H1 (cell line): ENCODE measurements around the gene ZNF134. TPM values are rescaled to one million over a fixed set of nuclear protein-coding genes. Genes with fewer than 3 reads are reported as not detected.

Source experiments
- CTCF ChIA-PET: fragments of 300-600 bp; sonication (Branson Sonifier 250); formaldehyde crosslinking; loops from one replicate; lab custom pipeline; 2021; ENCODE audit not compliant: partially characterized antibody; lab: Charles Lee
- POLR2A ChIA-PET: fragments of 300-600 bp; sonication (Branson Sonifier 250); formaldehyde crosslinking; loops from one replicate; lab custom pipeline; 2021; ENCODE audit warnings: inconsistent platforms; ENCODE audit not compliant: partially characterized antibody; lab: Charles Lee
- DNase-seq, 2 experiments: peaks; one replicate each; pipeline versions ENCODE4 v3.0.0 to v3.0.0-alpha.2; 2010 to 2022; ENCODE audit warnings: low spot score in 2 of 2, low read depth in 1 of 2, mixed read lengths in 1 of 2
- FAIRE-seq: peaks from 2 replicates; lab custom pipeline; 2011; peaks lifted over from hg19 to GRCh38; lab: Jason Lieb, UNC
- H2AFZ ChIP-seq: 2 replicates; pipeline ENCODE4 v1.8.1; 2012; ENCODE audit warnings: low read length, inconsistent platforms
- H2AK5ac ChIP-seq: 2 replicates; pipeline ENCODE4 v1.6.1; 2013; ENCODE audit warnings: low read depth, low read length
- H2BK120ac ChIP-seq: replicated peaks from 2 replicates; pipeline ENCODE3; 2013; ENCODE audit warnings: low read depth, low read length, inconsistent platforms
- H2BK12ac ChIP-seq: 2 replicates; pipeline ENCODE4 v1.6.1; 2013; ENCODE audit warnings: low read depth, low read length
- H2BK15ac ChIP-seq: 2 replicates; pipeline ENCODE4 v1.6.1; 2013; ENCODE audit warnings: low read length
- H2BK20ac ChIP-seq: 2 replicates; pipeline ENCODE4 v1.6.1; 2013; ENCODE audit warnings: low read length
- H2BK5ac ChIP-seq: 2 replicates; pipeline ENCODE4 v1.6.1; 2013; ENCODE audit warnings: low read depth, low read length
- H3K14ac ChIP-seq: 2 replicates; pipeline ENCODE4 v1.6.1; 2013; ENCODE audit warnings: inconsistent platforms; ENCODE audit not compliant: insufficient read length
- H3K18ac ChIP-seq: 2 replicates; pipeline ENCODE4 v1.6.1; 2013; ENCODE audit warnings: low read length; ENCODE audit errors: extremely low read depth
- H3K23ac ChIP-seq: 2 replicates; pipeline ENCODE4 v1.6.1; 2013; ENCODE audit warnings: inconsistent platforms; ENCODE audit not compliant: insufficient read length
- H3K23me2 ChIP-seq: 2 replicates; pipeline ENCODE4 v1.6.1; 2013; ENCODE audit warnings: low read depth, low read length
- H3K27ac ChIP-seq: 2 replicates; pipeline ENCODE4 v1.6.1; 2011; ENCODE audit warnings: low read depth, low read length, inconsistent platforms
- H3K27me3 ChIP-seq, 4 experiments: replicated peaks in 1 of 4; 1 replicate in 1 of 4; 2 replicates in 3 of 4; pipeline versions ENCODE4 v1.6.1 to v1.8.1; 2011 to 2013; ENCODE audit warnings: low read length in 3 of 4, mild to moderate bottlenecking in 3 of 4, inconsistent platforms in 2 of 4, mixed read lengths in 2 of 4, moderate library complexity in 1 of 4; ENCODE audit not compliant: control insufficient read depth in 3 of 4, insufficient read depth in 3 of 4; ENCODE audit errors: extremely low read depth in 1 of 4
- H3K36me3 ChIP-seq, 4 experiments: 2 replicates each; pipeline versions ENCODE4 v1.6.1 to v1.8.1; 2011 to 2013; ENCODE audit warnings: mild to moderate bottlenecking in 4 of 4, low read length in 3 of 4, moderate library complexity in 2 of 4, control low read depth in 1 of 4, inconsistent platforms in 1 of 4; ENCODE audit not compliant: insufficient read depth in 4 of 4, control insufficient read depth in 2 of 4
- H3K4ac ChIP-seq: replicated peaks from 2 replicates; pipeline ENCODE3; 2013; ENCODE audit warnings: low read length, low read depth, mixed read lengths, inconsistent platforms; ENCODE audit not compliant: insufficient read length
- H3K4me1 ChIP-seq, 4 experiments: replicated peaks in 1 of 4; 1 replicate in 1 of 4; 2 replicates in 3 of 4; pipeline versions ENCODE4 v1.6.1 to v1.8.1; 2011 to 2013; ENCODE audit warnings: low read length in 3 of 4, inconsistent platforms in 2 of 4, mixed read lengths in 1 of 4; ENCODE audit not compliant: insufficient read depth in 4 of 4, control insufficient read depth in 3 of 4
- H3K4me2 ChIP-seq, 2 experiments: 2 replicates each; pipeline versions ENCODE4 v1.6.1 to v1.8.1; 2011 to 2013; ENCODE audit warnings: low read depth in 2 of 2, low read length in 2 of 2, control low read depth in 1 of 2, inconsistent platforms in 1 of 2, mild to moderate bottlenecking in 1 of 2; ENCODE audit not compliant: insufficient read depth in 1 of 2
- H3K4me3 ChIP-seq, 4 experiments: fragments of 200-600, 300-600 bp in 1 of 4; sonication (generic), shearing (Covaris generic), sonication (Bioruptor Twin) in 1 of 4; 2 replicates each; pipeline versions ENCODE4 v1.5.1 to v1.8.1; 2011 to 2016; ENCODE audit warnings: low read length in 4 of 4, low read depth in 3 of 4, control low read depth in 2 of 4, inconsistent platforms in 2 of 4, mild to moderate bottlenecking in 2 of 4, mixed read lengths in 1 of 4, moderate library complexity in 1 of 4; ENCODE audit not compliant: insufficient read depth in 2 of 4; ENCODE audit errors: extremely low read depth in 1 of 4
- H3K56ac ChIP-seq: replicated peaks from 2 replicates; pipeline ENCODE3; 2013; ENCODE audit warnings: low read depth, mild to moderate bottlenecking, mixed read lengths, low read length, inconsistent platforms; ENCODE audit not compliant: insufficient read length
- H3K79me1 ChIP-seq: 2 replicates; pipeline ENCODE4 v1.6.1; 2013; ENCODE audit warnings: low read depth, low read length, control low read depth
- H3K79me2 ChIP-seq, 2 experiments: 2 replicates each; pipeline versions ENCODE4 v1.6.1 to v1.8.1; 2012 to 2013; ENCODE audit warnings: low read length in 2 of 2, mild to moderate bottlenecking in 2 of 2, inconsistent platforms in 1 of 2; ENCODE audit not compliant: insufficient read depth in 2 of 2, control insufficient read depth in 1 of 2
- H3K9ac ChIP-seq, 4 experiments: replicated peaks in 1 of 4; 1 replicate in 1 of 4; 2 replicates in 3 of 4; pipeline versions ENCODE4 v1.6.1 to v1.8.1; 2011 to 2013; ENCODE audit warnings: low read depth in 3 of 4, low read length in 3 of 4, control low read depth in 2 of 4, mild to moderate bottlenecking in 2 of 4, moderate library complexity in 2 of 4, inconsistent platforms in 1 of 4; ENCODE audit errors: extremely low read depth in 1 of 4
- H3K9me3 ChIP-seq, 2 experiments: 2 replicates each; pipeline versions ENCODE4 v1.6.1 to v1.8.1; 2012 to 2013; ENCODE audit warnings: mild to moderate bottlenecking in 2 of 2, moderate library complexity in 2 of 2, control low read depth in 1 of 2, inconsistent platforms in 1 of 2, low read depth in 1 of 2, low read length in 1 of 2, mixed read lengths in 1 of 2; ENCODE audit not compliant: insufficient read depth in 2 of 2
- H4K20me1 ChIP-seq, 2 experiments: replicated peaks in 1 of 2; 2 replicates each; pipeline versions ENCODE3 to v1.8.1; 2011 to 2013; ENCODE audit warnings: inconsistent platforms in 2 of 2, low read length in 2 of 2, mild to moderate bottlenecking in 1 of 2; ENCODE audit not compliant: insufficient read depth in 2 of 2, control insufficient read depth in 1 of 2
- H4K5ac ChIP-seq: 2 replicates; pipeline ENCODE4 v1.6.1; 2013; ENCODE audit warnings: low read length, low read depth, mixed read lengths, inconsistent platforms; ENCODE audit not compliant: insufficient read length
- H4K8ac ChIP-seq: 2 replicates; pipeline ENCODE4 v1.8.0; 2013; ENCODE audit warnings: mild to moderate bottlenecking, moderate library complexity, low read length, inconsistent platforms; ENCODE audit not compliant: insufficient read depth; ENCODE audit errors: extremely low read depth
- H4K91ac ChIP-seq: replicated peaks from 2 replicates; pipeline ENCODE3; 2013; ENCODE audit warnings: low read length, mixed read lengths, inconsistent platforms; ENCODE audit not compliant: insufficient read length
- KDM5A ChIP-seq: fragments of 200-600 bp; IDR thresholded peaks from 2 replicates; pipeline ENCODE4 v1.7.1; 2012; ENCODE audit warnings: mild to moderate bottlenecking, low read length, inconsistent platforms, mixed read lengths
- WGBS, 2 experiments: shearing (Covaris generic) in 1 of 2; methylation state at CpG; one replicate each; pipeline versions ENCODE4 v1.1.6 to v1.1.7; 2013 to 2015; ENCODE audit warnings: low lambda C conversion rate in 2 of 2, mixed read lengths in 2 of 2, inconsistent platforms in 1 of 2, low coverage in 1 of 2, missing lambda C conversion rate in 1 of 2; ENCODE audit not compliant: insufficient replicate concordance in 2 of 2, insufficient coverage in 1 of 2, insufficient read length in 1 of 2; ENCODE audit errors: extremely low coverage in 1 of 2, missing lambda C conversion rate in 1 of 2; 5-methylcytosine and 5-hydroxymethylcytosine counted together
- polyA plus RNA-seq, 7 experiments: library from polyadenylated mRNA; depleted of rRNA in 3 of 7; stranded (reverse) in 5 of 7; unstranded in 2 of 7; fragments of >200 nt in 5 of 7; fragments of 200-250 nt in 2 of 7; gene quantifications; 1 replicate in 5 of 7; 2 replicates in 1 of 7; 4 replicates in 1 of 7; pipeline versions ENCODE4 v1.2.1 to v1.2.3, GENCODE V29; 2011 to 2013; ENCODE audit warnings: missing spikeins in 2 of 7, mixed read lengths in 2 of 7
- total RNA-seq: library from RNA; stranded (reverse); fragmentation: NEBNext Ultra II Directional; extraction: Animal tissue kit (Norgen Biotek cat#: 25700); gene quantifications from 2 replicates; pipeline ENCODE4 v1.2.1, GENCODE V29; 2021

The ZNF134 gene
- total and polyA plus RNA-seq, 2 of the 8 experiments (the other 6 are each of a cell fraction or from before 2014, with no cell fraction given) = 16.6 to 54.6 TPM

DNA sequence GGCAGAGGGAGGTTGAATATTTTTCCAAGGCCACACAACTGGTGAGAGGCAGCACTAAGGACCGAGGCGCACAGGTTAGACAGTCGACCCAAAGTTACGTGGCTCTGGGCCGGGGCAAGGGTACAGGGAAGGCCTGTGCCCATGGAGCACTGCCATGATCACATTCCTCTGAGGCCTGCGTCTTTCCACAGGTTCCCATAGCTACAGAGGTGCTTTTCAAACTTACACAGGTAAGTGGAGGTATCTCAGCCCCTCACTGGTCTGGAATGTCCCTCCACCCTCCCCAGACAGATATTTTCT is 19.7 kb downstream of the ZNF134 start:
- FAIRE-seq (no peak), DNase-seq (peak in 1 of 2 experiments; percentile 41)
- Histone ChIP-seq H3K9ac (peak overlapping the region in 1 of 4 experiments; percentile 13; a peak in 2 of 7 replicates), H3K18ac (no peak overlapping the region; the same call in 1 of the 2 replicates), H3K27me3 (no peaks in the 10 kb centered on the region), H3K9me3 (peaks cover 2 to 6% of the 10 kb centered on the region in 2 experiments; a peak in 2 of 4 replicates), H3K4me3 (peak overlapping the region; percentile 85 to 93 (median 90)), H2BK20ac (no peak overlapping the region), H3K79me2 (no peaks in the 10 kb centered on the region), H3K4ac (no peak overlapping the region), H4K5ac (no peak overlapping the region), H3K23me2 (peaks cover 4% of the 10 kb centered on the region; the same call in 1 of the 2 replicates), H3K36me3 (peaks cover 0 to 20% (median 5%) of the 10 kb centered on the region in 4 experiments; a peak in 5 of 8 replicates), H3K27ac (no peak overlapping the region), H2BK12ac (no peak overlapping the region), H2AFZ (no peak overlapping the region), H4K20me1 (no peaks in the 10 kb centered on the region), H3K79me1 (peaks cover 2% of the 10 kb centered on the region; the same call in 1 of the 2 replicates), H2BK5ac (no peak overlapping the region), H3K4me2 (peak overlapping the region; percentile 69 to 95), H4K8ac (peak overlapping the region; percentile 62; the same call in 1 of the 2 replicates), H3K14ac (no peak overlapping the region), H3K56ac (no peak overlapping the region), H3K4me1 (peaks cover 0 to 3% (median 1%) of the 10 kb centered on the region in 4 experiments; a peak in 3 of 7 replicates), H2AK5ac (no peak overlapping the region), H4K91ac (no peak overlapping the region), H2BK120ac (no peak overlapping the region), H2BK15ac (no peak overlapping the region), H3K23ac (no peak overlapping the region)
- ChIA-PET POLR2A (interaction anchor here (0.6 to 3.7 kb wide), 12 partner anchors 9 to 404 kb away, joined by 3 to 17 read pairs (median 4); partner anchors contain the start of genes ZNF416 and ZNF551), CTCF (interaction anchor here (1.0 kb wide), 2 partner anchors 14 to 17 kb away, joined by 4 read pairs; no protein-coding TSS in a partner anchor)
- WGBS, 2 experiments = 68% methylated on average over 6 of the region's 6 CpGs; no CpG with 5 or more reads in 1 of the 2 experiments
- no peak for TF ChIP-seq KDM5A
